Activated CD4-positive, alpha-beta T cell treated with anti-CD3 and anti-CD28 coated beads, Interleukin-2, amount 50 U/mL, for 24 hours (primary cell): ENCODE results near the gene REC8.

Experiments
- DNase-seq, 2 donors: peaks; one replicate each; pipeline ENCODE4 v3.0.0-alpha.2; 2020; ENCODE audit warnings: low read depth in 1 of 2, low spot score in 1 of 2

Gene REC8, protein sequence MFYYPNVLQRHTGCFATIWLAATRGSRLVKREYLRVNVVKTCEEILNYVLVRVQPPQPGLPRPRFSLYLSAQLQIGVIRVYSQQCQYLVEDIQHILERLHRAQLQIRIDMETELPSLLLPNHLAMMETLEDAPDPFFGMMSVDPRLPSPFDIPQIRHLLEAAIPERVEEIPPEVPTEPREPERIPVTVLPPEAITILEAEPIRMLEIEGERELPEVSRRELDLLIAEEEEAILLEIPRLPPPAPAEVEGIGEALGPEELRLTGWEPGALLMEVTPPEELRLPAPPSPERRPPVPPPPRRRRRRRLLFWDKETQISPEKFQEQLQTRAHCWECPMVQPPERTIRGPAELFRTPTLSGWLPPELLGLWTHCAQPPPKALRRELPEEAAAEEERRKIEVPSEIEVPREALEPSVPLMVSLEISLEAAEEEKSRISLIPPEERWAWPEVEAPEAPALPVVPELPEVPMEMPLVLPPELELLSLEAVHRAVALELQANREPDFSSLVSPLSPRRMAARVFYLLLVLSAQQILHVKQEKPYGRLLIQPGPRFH

DNA sequence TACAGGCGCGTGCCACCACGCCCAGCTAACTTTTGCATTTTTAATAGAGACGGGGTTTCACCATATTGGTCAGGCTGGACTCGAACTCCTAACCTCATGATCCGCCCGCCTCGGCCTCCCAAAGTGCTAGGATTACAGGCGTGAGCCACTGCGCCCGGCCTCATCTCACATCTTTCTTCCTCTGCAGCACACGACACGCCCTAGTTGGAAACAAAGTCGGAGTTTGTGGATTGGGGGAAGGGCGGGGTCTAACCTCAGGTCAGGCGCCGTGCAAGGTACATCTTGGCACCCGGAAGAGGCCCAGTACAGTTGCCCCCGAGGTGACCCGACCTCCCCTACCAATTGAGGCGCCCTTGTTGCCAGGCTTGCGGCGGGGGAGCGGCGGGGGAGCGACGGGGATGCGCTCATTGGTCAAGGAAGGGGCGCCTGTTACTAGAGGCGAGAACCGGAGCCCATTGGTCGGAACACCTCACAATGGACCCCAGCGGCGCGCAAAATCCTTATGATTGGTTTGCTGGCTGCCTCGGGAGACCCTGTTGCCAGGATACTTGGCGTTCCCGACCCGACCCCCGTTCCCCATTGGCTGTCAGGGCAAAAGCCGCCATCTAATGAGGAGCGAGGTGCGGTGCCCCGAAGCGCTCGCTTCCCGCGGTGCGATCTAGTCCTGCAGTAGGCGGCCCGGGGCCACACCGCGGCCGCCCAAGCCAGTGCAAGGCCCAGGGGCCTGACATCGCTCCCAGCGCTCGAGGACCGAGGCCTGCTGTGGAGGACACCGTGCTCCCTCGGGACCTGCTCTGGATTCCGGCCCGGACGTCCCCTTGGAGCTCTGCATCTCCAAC lies at the start of gene REC8:
TSS of gene REC8 (plus strand) at position 659 of the 839 bp plus-strand sequence. CDS start 473 bp downstream, outside the sequence.
- DNase-seq, result peak; percentile 38 to 51

DNA sequence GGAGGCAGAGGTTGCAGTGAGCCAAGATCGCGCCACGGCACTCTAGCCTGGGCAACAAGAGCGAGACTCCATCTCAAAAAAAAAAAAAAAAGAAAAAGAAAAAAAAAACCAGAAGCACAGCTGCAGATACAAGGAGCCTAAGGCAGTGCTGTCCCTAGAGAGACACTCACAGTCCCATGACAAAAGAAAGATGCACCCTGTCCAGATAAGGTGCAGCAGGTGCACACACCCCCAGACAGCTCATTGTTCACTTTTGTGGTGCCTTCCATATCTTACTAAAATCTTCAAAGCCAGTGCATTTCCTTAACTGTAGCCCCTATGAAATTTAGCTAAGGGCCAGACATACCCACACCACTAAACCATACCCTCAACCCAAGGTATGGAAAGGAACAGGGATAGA lies 49.5 kb upstream of the REC8 start:
- no peak for DNase-seq

DNA sequence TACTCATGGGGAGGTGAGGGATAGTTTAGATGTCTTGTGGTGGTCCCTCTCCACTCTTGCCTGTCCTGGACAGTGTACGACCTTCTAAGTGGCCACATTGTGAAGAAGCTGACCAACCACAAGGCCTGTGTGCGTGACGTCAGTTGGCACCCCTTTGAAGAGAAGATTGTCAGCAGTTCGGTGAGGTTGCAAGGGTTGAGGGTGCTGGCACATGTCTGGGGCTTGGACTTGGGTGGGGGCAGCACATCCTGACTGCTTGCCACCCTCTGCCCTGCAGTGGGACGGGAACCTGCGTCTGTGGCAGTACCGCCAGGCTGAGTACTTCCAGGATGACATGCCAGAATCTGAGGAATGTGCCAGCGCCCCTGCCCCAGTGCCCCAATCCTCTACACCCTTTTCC lies 49.0 kb upstream of the REC8 start:
- no peak for DNase-seq

DNA sequence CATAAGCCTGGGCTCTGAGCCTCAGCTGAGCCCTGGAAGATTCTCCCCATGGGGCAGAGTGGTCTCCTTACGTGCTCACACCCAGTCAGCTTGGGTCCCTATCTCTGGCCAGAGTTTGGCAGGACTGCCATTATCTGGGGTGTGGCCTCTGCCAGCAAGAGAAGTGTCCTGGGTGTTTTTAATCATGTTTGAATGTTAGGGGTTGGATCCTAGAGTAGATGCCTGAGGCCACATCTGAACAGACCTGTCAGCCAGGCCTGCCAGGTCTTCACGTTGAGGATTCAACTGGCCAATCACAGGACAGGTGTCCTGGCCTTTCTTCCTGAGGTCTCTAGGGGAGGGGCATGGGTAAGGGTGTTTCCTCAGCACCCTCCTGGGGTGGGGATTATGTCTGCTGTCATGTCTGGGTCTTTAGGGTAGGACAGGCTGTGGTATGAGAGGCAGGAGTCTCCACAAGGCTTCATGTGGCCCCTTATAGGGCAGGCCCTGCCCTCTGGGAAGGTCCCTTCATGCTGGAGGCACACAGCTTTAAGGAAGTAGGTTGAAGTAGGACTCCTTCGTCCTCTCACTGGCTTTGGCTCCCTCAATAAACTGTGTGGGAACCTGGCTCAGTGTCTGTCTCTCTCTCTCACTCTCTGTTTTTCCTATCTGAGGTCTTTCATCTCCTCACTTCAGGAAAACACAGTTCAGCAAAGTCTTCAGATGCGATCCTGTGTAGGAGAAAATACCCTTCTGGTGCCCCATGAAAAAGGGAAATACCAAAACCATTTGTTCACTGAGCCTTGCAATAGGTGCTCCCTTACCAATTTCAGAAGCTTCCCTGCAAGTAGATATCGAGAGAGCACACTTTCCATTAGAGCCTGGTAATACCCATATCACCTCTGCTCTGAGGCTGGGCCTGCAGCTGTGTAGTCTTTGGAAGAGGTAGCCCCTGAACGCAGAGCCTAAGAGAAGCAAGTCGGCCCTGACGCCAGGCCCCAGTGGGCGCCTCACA lies 48.2 kb upstream of the REC8 start:
- DNase-seq, result no peak

DNA sequence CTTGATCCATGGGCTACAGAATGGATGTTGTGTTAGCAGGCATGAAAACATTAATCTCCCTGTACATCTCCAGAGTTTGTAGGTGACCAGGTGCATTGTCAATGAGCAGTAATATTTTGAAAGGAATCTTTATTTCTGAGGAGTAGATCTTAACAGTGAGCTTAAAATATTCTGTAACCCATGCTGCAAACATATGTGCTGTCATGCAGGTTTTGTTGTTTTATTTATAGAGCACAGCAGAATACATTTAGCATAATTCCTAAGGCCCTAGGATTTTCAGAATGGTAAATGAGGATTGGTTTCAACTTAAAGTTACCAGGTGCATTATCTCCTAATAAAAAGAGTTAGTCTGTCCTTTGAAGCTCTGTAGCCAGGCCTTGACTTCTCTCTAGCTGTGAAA lies 44.9 kb upstream of the REC8 start:
- DNase-seq, result no peak

DNA sequence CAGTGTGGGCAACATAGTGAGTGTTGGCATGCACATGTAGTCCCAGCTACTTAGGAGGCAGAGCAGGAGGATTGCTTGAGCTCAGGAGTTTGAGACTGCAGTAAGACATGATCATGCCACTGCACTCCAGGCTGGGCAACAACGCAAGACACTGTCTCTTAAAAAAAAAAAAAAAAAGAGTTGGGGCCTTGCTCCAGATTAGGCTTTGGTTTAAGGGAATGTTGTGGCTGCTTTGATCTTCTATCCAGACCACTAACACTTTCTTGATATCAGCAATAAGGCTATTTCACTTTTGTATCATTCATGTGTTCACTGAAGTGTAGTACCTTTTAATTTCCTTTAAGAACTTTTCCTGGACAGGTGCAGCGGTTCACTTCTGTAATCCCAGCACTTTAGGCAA lies 44.2 kb upstream of the REC8 start:
- DNase-seq, result no peak

DNA sequence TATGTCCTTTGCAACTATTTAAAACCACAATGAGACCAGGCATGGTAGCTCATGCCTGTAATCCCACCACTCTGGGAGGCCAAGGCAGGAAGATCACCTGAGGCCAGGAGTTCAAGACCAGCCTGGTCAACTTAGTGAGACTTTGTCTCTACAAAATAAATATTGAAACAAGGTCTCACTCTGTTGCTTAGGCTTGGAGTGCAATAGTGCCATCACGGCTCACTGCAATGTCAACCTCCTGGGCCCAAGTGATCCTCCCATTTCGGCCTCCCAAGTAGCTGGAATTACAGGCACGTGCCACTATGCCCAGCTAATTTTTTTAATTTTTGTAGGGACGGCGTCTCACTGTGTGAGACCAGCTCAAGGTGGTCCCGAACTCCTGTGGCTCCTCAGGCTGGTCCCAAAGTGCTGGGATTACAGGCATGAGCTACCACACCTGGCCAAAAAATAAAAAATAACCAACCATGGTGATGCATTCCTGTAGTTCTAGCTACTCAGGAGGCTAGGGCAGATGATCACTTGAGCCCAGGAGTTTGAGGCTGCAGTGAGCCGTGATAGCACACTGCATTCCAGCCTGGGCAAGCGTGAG lies 42.4 kb upstream of the REC8 start:
- no peak for DNase-seq

DNA sequence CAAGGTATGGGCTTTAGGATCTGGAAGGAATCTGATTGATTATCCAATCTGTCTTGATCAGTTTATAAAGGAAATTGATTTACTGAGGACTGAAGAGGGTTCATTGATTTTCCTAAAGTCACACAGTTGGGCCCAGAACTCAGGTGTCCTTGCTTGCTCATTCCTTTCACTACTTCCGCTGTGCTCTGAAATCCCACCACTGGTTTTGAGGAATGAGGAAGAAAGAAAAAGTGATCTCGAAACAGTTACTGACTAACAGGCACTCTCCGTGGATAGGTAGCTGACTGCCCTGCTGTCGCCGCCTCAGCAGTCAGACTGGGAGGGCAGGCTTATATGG lies 41.5 kb upstream of the REC8 start, which contains the start of gene FITM1:
TSS of gene FITM1 (plus strand) at position 280 of the 337 bp plus-strand sequence. CDS start 905 bp downstream, outside the sequence.
- DNase-seq, result no peak

DNA sequence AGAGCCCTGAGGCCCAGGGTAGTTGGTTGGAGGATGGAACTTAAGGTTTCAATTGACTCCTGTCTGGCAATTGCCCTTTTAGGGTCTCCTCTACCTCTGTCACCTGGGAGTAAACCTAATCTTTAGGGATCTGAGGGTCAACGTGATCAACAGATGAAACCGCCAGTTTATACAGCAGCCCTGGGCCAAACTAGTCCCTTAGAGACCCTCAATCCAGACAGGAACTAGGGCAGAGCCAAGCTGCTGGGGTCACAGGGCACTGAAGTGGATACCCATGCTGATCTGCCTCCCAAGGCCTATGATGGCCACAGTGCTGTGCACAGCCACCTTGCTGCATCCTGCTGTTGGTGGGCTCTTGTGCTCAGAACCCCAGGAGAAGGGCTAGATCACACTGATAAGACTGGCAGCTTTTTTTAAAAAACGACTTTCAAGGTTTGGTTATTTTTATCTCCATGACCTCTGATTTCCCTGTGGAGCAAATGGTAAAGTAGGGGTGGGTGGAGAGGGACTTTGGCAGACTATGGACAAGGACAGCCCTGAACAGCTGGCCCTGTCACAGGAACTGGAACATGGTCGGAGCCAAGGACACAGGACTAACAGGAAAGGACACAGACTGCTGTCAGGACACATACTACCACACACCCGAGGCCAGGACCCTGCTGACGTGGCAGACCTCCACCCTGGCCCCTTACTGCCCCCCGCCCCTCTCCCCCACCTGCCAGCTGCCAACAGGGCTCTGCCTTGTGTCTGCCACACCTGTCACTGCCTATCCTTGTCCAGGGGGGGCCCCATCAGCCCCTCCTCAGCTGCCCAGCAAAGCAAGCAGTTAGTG lies 40.9 kb upstream of the REC8 start:
- no peak for DNase-seq

DNA sequence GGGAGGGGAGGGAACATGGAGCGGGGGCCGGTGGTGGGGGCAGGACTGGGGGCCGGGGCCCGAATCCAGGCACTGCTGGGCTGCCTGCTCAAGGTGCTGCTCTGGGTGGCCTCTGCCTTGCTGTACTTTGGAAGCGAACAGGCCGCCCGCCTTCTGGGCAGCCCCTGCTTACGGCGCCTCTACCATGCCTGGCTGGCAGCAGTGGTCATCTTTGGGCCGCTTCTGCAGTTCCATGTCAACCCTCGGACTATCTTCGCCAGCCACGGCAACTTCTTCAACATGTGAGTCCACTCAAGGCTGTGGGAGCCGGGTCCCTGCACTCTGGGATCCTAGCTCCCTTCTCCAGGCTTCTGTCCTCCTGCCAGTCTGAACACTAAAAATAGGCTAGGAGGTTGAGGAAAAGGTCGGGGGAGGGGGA lies 40.3 kb upstream of the REC8 start:
- DNase-seq, result no peak

DNA sequence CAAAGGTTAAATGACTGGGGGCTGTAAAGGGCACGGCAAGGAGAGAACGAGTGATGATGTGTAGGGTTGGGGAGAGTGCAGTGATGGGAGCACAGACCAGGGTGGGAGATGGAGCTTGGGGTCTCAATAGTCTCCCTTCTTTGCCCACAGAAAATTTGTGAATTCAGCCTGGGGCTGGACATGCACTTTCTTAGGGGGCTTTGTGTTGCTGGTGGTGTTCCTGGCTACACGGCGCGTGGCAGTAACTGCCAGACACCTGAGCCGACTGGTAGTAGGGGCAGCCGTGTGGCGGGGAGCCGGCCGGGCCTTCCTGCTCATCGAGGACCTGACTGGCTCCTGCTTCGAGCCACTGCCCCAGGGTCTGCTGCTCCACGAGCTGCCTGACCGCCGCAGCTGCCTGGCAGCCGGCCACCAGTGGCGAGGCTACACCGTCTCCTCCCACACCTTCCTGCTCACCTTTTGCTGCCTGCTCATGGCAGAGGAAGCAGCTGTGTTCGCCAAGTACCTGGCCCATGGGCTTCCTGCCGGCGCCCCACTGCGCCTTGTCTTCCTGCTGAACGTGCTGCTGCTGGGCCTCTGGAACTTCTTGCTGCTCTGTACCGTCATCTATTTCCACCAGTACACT lies 39.7 kb upstream of the REC8 start:
- no peak for DNase-seq

DNA sequence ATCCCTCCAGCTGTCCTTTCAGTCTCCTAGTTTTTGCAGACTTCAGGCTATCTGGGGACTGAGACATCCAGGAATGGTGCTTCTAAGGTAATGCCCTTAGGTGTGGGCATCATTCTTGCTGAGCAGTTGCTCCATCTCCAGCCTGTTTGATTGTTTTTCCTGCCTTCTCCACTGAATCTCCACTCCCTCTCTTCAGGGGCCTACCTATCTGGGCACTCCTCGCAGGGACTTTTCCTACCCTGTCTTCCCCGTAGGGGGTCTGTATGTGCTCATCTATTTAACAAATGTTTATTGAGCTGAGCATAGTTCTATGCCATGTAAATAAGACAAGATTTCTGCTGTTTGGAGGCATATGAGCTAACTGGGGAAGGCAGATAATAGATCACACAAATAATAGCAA lies 38.9 kb upstream of the REC8 start:
- DNase-seq, result no peak

DNA sequence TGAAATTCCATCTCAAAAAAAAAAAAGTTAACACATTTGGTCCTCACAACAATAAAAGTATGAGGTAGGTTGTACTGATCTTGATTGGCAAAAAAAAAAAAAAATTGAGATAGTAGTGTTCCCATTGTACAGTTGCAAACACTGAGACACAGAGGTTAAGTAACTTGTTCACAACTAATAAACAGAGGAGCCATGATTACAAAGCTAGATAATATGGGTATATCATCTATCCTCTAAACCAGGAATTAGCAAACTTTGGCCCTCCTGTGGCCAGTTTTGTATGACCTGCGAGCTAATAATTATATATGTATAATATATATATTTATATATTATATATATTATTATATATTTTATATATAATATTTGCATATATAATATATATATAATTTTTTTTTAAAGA lies 38.1 kb upstream of the REC8 start:
- DNase-seq, result no peak

DNA sequence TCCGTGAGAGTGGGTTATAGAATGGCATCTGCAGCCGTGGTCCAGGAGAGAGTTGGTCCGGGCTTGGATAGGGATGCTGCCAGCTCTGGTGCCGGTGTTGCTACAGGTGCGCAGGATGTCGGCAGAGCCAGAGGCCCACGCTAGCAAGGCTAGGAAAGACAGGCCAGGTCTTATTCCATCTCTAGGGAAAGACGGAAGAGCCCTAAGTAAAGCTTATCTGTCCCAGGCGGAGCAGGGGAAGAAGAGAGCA lies 36.4 kb upstream of the REC8 start:
- no peak for DNase-seq

DNA sequence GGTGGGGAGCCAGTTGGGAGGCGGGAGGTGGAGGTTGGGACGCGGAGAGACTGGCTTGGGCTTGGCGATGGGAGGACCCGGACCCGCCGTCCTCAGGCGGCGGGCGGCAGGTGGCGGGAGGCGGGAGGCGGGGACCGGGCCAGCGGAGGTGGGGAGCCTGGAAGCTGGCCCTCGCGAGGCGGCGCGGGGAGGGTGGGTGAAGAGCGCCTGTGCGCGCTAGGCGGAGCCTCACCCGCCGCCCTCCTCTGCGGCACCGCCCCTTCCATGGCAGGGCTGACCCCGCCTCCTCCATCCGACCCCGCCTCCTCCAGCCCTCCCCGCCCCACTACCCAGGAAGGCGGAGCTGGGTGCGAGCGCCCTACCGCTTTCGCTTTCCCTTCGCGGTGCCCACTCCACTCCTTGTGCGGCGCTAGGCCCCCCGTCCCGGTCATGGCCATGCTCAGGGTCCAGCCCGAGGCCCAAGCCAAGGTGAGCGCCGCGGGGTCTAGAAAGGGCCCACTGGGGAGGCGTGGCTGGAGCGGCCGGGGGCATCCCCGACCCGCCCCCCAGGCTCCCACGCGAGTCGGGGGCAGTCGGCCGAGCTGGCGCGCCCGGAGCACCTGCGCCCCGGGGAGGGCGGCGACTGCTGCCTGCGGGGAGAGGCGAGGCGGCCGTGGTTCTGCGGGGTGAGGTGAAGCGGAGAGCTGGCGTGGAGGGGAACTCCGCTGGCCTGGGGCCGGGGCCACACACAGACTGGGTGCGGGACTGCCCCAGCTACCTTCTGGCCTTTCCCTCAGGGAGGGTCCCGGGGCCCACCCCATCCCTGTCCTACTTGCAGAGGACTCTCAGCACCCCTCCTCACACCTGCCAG lies 35.8 kb upstream of the REC8 start, which contains the start of gene PSME1:
TSS of gene PSME1 (plus strand) at position 361 of the 850 bp plus-strand sequence. CDS start at position 430, 69 bp downstream.
- DNase-seq, result peak; percentile 88 to 90

DNA sequence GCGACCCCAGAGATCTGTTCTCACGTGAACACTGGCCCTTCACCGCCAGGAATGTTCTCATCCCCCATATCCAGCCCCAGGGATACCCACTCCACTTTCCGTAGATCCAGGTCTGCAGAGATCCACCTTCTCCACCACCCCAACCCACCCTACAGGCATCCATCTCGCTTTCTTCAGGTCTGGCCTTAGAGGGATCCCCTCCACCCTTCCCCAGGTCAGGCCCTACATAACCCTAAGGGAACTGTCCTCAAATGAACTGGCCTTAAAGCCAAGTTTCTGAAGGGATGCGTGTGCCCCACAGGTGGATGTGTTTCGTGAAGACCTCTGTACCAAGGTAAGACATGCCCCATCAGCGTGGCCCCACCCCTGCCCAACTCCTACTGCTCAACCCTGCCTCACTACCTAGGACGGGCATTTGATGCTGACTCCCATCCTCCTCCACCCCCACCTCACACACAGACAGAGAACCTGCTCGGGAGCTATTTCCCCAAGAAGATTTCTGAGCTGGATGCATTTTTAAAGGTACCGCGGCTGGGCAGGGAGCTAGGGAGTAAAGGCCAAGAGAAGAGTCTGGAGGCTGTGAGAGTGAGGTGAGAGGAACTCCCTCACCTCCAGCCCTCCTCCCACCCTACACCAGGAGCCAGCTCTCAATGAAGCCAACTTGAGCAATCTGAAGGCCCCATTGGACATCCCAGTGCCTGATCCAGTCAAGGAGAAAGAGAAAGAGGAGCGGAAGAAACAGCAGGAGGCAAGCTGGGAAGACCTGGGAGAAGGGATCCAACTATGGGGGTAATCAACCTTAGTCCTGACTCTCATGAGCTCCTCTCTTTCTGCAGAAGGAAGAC lies 35.0 kb upstream of the REC8 start:
- no peak for DNase-seq
